IPS-NIHi7 (cell line): ENCODE data around the gene PRKD1.

Source experiments
- DNase-seq: peaks from one replicate; pipeline ENCODE4 v3.0.0; 2012; ENCODE audit warnings: mixed read lengths; ENCODE audit errors: extremely low spot score

PRKD1 gene

DNA sequence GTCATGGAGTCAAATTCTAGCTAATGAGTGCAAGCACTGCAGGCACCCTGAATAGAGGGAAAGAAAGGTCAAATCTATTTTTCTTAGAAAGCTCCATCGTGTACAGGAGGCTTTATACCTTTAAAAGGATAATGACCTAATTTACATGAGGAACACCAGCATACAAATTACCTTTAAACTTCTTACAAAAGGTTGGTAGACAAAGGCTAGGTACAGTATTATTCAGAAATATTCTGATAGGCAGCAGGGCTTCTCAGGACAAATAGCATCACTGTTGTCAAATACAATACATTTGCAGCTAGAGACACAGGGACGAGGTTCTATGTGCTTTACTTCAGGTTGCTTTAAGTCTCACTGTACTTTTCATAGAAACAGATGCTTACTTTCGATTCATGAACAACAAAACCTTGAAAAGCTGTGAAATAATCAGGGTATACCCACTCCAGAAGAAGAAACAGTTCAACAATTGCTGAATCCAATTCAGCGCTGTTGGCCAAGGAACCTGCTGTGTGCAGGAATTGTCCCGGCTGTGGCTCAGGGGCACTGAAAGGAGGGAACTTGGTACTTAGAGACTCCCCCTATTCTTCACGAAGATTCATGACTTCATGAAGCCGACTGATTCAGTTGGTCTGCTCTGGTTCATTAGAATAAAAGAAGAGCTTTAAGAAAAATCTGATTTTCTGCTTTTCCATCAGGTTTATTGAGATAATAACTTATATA lies 252.9 kb downstream of the PRKD1 start:
- DNase-seq: no peak

DNA sequence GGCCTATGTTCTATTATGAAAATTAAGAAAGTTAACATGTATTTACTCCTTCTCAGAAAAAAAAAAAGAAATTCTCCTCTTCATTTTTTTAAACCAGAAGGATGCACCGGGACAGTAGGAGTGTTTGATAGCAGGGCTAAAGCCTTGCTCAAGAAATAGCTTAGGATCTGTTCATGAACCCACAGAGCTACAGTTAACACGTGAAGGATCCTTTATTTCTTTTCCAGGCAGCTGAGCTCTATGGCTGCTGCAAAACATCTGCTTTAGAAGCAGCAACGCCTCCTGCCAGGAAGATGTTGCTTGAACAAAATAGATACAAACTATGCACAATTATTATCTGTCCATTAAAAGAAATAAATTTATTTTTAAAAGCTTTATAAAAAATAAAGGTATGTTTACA lies 254.8 kb downstream of the PRKD1 start:
- no peak for DNase-seq

DNA sequence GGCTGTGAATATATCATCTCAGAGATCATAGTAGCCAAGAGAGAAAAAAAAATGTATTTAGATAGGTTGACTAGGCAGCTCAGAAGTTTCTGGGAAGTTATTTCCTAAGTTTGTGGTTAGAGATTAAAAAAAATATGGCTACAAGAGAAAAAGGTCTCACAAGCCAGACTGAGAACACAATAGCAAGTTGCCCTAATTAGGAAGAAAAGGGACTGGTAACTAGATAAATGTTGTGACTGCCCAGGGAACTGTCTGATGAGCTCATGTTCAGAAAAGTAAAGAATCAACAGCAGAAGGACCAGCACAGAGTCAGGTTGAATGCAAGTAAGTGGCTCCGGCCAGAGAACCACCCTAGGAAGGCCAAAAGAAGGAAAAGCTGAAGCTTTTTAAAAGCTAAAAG lies 256.6 kb downstream of the PRKD1 start:
- no peak for DNase-seq

DNA sequence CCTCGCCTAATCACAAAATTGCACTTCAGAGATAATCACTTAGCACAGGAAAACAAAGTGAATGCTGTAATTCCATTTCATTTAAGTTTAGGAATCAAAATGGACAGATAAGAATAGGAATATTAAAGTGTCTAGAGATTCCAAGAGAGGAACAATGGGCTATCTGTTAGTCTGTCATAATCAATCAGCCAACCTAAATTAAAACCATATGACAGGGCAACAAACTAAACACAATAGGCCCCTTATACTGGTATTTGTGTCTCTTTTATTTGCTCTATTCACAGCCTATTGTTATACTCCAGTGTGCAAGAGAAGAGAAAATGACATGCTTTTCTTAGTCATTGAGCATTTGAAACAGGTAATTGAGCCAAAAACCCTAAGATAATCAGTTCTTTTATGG lies 259.4 kb downstream of the PRKD1 start:
- no peak for DNase-seq

DNA sequence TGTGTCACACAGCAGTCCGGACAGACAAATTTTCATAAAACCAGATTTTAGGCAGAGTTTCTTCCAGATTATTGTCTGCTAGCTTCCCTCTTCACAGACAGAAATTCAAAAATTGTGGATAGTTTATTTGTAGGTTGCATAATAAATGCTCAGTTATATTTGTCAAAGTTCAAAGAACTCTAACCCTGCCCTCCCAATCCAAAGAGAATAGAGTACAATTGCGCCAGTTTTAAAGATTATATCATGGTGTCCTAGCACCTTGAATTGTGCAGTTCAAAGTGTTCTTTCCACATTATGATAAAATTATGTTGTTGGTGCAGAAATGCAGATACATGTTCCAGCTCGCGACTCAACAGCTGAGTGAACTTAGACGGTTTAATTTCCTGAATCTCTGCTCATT lies 263.1 kb downstream of the PRKD1 start:
- no peak for DNase-seq

DNA sequence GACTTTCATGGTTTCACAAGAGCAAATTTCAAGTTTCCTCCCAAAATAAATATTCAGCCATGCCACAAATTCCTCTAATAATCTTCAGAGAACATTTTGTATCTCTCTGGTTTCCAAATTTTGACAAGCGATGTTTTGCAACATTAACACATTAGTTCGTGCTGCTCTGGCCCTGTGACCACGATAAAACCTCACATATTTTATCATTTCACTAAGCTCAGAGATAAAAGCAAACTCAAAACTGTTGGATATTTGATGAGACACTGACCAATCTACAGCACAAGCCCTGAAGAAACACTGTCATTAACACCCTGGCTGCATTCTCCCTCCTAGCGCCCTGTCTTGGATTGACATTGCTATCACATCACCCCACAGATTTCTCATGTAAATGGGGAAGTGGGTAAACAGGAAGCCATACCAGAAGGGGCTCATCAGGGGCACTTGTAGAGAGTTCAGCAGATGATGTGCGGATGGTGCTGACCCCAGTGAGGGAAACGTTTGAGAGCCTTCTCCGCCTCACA lies 264.3 kb downstream of the PRKD1 start:
- DNase-seq: peak; percentile 48

DNA sequence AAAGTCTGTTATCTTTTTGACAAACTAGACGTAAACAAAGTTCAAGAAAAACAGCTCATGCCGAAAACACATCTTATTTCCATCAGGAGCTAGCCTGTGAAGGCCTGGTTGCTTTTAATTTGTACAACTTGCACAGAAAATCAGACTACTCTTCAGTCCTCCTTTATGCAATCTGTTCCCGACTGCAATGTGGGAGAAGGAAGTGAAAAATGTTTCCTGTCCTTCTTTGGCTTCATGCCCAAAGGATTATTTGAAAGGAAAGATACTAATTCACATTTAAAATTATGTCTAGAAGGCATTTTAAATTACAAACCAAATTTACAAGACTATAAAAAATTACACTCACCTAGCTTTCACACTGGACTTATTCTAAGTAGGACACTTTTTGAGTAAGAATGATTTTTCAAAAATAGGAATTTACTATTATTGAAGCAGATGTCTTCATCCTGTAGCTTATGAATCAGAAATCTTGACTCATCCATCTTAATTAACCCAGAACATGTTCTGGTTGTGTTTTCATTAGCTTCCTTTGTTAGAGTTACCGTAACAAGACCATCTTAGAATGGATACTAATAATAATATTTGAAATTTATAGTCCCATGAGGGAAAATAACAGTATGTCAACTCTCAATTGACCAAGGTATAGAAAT lies 272.6 kb downstream of the PRKD1 start:
- DNase-seq: no peak

DNA sequence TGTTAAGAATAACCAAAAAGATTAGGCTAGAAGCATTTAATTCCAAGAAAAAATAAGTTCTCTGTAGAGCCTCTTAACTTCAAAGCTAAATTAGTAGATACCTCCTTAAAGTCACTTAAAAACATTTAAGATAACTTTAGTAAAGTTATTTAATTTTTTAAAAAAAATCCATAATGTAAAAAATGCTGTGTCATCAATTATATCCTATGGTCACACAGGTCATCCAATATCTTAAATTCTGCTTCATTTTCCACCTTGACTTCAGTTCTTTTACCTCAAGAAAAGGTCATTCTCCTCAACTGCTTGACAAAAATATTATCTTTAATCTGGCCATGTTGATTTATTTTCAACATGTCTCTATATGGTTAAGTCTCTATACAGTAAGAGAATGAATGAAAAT lies 274.3 kb downstream of the PRKD1 start:
- DNase-seq: no peak

DNA sequence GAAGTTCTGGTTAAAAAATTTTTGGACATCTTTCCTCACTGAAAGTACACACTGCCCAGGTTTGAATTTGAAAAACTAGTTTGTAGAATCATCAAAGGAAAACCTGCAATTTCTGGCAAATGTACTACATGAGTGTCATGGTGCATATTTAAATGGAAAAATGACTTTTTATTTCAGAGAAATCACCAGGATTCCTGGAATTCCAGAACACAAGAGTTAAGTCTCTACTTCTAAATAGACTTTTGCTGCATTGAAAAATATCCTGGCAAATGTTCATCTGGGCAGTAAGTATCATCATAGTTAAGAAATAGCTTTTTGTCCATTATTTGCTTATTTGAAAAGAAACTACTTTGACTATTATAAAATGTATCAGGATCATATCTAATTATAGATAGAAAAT lies 275.1 kb downstream of the PRKD1 start:
- no peak for DNase-seq

DNA sequence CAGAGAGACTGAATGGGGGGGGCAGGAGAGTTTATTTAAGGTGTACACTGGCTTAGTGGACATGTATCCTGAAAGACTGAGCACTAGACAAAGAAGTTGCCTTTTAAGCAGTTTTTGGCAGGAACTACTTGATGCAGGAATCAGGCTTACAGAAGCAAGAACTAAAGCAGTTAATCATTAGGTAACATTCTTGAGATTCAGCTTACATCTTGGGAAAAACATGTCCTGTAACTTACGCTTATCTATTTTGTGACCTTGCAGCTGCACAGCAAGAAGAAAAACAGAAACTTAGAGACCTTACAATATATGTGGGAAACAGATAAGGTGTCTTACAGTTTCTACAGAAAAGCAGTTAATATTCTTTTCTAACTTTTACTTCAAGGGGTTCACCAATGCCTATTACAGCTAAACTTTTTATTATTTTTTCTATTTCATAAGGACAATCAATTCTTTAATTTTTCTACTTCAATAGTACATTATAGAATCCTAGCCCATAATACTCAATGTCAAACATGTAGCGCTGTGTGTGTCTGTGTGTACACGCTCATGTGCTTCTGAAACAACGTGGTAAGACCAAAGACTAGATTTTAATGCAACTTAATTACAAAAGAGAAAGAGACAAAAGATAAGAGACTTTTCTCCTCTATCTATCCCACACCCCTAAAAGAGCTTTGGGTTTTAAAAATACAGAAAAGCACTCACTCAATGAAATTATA lies 276.9 kb downstream of the PRKD1 start:
- no peak for DNase-seq

DNA sequence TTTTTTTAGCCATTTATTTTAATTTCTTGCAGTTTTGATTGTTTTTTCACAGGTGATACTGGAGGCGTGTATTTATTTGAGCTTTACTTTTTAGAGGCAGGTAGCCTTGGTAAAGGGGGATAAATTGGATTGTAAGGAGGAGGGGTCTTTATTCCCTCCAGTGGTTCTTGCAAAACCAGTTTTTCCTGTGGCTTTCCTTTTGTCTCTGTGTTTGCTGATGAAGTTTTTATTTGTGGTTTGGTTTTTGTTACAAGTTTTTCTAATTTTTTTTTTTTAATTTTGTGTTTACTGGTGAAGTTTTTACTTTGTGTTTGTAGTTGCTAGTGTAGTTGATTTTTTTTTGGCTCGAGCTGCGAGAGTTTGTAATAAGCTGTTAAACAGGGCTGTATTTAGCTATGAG lies 278.5 kb downstream of the PRKD1 start:
- no peak for DNase-seq

DNA sequence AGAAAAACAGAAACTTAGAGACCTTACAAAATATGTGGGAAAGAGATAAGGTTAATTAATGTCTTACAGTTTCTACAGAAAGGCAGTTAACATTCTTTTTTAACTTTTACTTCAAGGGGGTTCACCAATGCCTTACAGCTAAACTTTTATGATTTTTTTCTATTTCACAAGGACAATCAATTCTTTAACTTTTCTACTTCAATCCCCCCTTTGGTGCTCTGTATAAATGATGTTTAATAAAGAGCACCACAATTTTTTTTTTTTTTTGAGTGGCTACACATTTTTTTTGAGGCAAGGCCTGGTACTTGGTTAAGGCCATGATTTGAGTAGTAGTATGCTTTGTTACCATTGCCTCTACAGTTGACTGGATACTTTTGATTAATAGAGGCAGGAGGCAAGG lies 279.6 kb downstream of the PRKD1 start:
- DNase-seq: no peak

DNA sequence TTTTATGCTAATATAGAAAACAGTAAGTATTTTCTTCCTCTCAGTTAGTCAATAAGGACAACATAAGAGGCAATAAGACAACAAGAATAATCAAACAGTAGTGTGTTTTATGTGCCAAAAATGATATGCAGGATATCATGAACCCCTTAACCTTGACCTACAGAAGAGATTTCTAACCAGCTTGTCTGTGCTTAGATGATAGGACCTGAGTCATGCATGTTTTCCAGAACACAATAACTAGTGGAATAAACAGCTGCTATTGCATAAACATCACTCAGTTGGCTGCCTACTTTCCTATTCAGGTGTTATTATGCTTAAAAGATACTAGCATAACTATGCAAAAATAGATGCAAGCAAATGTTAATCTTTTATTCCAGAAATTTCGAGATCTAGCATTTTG lies 282.5 kb downstream of the PRKD1 start:
- DNase-seq: no peak

DNA sequence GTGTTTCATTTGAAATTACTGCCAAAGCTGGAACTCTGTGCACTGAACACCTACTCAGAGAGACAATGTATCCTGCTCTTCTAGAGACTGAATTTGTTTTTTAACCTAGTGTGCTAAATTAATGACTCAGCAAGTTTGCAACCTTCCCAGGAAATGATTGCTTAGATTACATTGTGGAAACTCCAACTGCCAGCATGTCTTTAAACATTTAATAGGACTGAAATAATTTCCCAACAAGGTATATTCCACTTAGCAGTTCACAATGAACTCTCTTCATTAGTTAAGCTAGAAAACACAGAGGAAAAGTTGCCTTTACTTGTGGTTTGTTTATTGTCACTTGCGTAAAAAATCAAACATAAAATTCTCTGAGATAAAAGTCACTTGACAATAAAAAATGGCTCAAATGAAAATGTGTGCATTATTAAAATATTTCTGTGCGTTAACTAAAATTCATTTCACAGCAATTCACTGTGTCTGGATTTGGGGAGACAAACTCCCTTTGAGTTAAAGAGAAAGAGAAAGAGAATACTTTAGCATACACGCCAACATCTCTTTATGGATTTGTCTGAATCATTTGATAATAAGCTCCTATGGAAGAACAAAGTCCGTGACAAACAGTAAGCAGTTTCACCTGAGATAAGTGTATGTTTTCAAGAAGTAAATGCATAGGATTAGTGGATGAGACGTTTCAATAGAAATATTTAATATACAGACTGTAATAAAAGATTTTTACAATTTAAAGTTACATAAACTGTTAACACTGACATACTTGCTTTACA lies 284.0 kb downstream of the PRKD1 start:
- no peak for DNase-seq

DNA sequence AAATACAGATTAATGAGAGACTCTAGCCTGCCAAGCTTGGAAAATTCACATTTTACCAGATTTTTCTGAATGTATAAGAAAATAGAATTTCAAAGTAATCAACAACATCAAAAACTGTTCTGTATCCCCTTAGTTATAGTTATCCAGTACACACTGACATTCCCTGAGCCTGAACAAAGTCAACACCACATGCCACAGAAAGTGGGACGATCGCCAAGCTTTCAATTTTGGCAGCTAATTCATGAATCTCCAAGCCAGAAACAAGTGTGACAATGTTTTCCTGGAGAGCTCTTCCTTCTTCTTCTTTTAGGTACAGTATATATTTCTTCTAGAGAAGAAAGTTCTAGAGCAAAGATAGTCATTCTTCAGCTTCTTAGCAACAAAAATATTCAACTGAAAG lies 290.2 kb downstream of the PRKD1 start:
- DNase-seq: no peak

DNA sequence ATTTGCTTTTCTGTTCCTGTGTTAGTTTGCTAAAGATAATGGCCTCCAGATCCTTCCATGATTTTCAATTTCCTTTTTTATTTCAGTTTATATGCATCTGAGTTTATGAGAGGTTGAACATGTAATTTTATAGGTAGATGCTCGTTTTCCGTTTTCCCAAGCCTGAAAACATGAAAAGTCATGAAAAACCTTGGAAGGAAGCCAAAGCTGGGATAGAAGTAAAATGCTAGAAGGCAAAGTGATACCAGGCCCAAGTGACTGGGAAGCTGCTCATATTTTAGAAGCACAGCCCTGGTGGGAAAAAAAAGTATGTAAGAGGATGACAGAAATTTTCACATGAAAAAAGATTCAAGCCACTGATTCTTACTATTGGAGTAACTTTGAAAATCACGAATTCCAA lies 290.8 kb downstream of the PRKD1 start:
- no peak for DNase-seq

DNA sequence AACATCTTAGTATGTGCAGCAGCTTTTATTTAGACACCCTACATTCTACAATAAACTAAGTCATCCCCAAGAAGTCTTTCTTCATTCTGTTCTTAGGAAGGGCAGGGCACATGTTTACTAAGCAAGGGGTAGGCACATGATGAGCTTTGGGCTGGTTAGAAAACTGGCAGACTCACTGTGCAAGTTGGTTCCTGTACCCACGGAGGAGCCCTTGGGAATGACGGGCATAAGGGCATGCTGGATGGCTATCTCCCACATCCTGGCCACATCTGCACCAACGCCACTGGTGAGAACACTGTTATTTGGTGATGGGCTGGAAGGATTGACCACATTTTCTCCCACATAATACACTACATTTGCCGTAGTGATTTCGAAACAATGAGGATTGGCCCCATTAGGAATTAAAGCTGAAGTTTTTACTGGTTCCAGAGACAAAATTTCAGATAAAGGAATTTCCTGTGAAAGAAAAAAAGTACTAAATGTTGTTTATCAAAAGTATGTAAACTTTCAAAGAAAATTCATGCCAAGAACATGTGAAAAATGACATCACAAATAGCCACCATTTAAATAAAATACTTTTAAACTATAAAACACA lies 297.0 kb downstream of the PRKD1 start:
- no peak for DNase-seq

DNA sequence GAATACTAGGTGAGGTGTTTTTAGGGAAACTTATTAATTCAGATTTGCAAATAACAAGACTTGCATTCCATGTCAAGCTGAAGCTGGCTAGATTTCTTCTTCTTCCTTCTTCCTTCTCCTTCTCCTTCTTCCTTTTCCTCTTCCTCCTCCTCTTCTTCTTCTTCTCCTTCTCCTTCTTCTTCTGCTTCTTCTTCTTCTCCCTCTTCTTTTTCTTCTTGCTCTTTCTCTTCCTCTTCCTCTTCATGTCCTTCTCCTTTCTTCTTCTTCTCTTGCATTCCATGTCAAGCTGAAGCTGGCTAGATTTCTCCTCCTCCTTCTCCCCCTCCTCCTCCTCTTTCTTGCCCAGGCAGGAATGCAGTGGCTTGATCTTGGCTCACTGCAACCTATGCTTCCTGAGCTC lies 297.8 kb downstream of the PRKD1 start:
- no peak for DNase-seq

DNA sequence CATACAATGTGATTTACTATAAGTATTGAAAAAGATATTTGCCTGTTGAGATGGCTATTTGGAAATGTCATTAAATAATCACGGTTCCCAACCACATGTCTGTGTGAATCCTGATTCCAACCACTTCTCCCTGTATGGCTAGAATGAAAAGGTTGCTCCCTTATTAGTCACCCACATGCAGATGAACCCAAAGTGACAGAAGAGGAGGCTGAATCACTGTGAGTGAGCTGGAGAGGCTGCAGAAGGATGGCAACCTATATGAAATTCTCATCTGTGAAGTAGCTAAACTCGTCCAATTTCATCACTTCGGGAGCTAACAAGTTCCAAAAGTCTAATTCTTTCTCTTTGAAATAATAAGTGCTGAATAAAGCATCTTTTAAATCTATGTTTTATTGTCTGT lies 300.5 kb downstream of the PRKD1 start:
- no peak for DNase-seq

DNA sequence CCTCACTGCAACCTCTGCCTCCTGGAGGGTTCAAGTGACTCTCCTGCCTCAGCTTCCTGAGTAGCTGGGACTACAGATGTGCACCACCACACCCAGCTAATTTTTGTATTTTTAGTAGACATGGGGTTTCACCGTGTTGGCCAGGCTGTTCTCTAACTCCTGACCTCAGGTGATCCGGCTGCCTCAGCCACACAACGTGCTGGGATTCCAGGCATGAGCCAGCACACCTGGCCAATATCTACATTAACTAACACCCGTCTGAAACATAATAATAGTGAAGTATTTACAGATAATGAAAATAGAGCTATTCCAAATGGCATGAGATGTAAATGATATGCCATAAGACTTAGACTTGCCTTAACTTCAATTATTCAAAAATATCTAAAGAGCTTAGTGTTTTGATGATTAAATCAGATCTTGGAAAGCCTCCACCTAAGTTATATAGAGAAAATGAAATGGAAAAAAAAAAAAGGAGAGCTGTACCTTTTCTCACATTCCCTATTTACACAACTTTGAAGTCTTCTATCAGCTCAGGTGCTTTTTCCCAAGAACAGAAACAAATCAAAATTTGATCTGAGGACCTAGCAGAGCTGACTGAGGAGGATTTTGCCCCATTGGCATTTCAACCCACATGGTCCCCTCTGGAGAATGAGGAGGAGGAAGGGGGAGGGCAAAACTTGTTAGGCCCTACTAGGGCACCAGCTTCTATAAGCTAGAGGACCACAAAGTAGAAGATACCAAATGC lies 309.2 kb downstream of the PRKD1 start:
- no peak for DNase-seq

DNA sequence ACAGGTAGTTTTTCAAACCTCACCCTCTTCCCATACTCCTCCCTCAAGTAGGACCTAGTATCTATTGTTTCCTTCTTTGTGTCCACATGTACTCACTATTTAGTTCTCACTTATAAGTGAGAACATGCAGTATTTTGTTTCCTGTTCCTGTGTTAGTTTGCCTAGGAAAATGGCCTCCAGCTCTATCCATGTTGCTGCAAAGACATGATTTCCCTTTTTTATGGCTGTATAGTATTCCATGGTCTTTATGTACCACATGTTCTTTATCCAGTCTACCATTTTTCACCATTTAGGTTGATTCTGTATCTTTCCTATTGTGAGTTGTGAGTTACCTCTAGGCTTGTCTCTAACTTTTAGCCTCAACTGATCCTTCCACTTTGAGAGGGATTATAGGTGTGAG lies 310.7 kb downstream of the PRKD1 start:
- DNase-seq: no peak
